ENCODE measurements around the gene MORN2. TPM values are rescaled to one million over a fixed set of nuclear protein-coding genes. Genes with fewer than 3 reads are reported as not detected.
"Not testable (repeated sequence)": the region's sequence is repeated elsewhere in the genome, so short reads cannot be mapped to it uniquely, and the experiment has no call there.

Gene MORN2
- total RNA-seq: 17.9 TPM

- FAIRE-seq (no peak), DNase-seq (ENCODE audit: low spot score in 2 of 2) (peak; percentile 46 to 83)
Observed at GRCh38 chr2:38875576-38876367, at the start of gene MORN2, which contains the start of gene DHX57. Gene MORN2, plus strand, starts transcription at chr2:38875976. Gene DHX57, minus strand, starts transcription at chr2:38875934. Its CDS starts 7,529 bp downstream, at chr2:38868405.

- FAIRE-seq; DNase-seq (ENCODE audit: low spot score in 2 of 2): not testable (repeated sequence)
Observed at GRCh38 chr2:38827539-38828145, 48.1 kb upstream of the MORN2 start.

- no peak for DNase-seq (ENCODE audit: low spot score in 2 of 2)
- FAIRE-seq: no peak
Observed at GRCh38 chr2:38828460-38828859, 47.3 kb upstream of the MORN2 start.

GRCh38 chr2:38829971-38830370 lies 45.8 kb upstream of the MORN2 start:
- no peak for FAIRE-seq
- DNase-seq (ENCODE audit: low spot score in 2 of 2): no peak

- no peak for FAIRE-seq
- DNase-seq (ENCODE audit: low spot score in 2 of 2): no peak
Observed at GRCh38 chr2:38830526-38831159, 45.1 kb upstream of the MORN2 start.

- FAIRE-seq: no peak
- DNase-seq (ENCODE audit: low spot score in 2 of 2): no peak
Observed at GRCh38 chr2:38835015-38835601, 40.7 kb upstream of the MORN2 start.

- no peak for FAIRE-seq
- no peak for DNase-seq (ENCODE audit: low spot score in 2 of 2)
Observed at GRCh38 chr2:38835990-38836389, 39.8 kb upstream of the MORN2 start.

- no peak for FAIRE-seq
- no peak for DNase-seq (ENCODE audit: low spot score in 2 of 2)
Observed at GRCh38 chr2:38836791-38837190, 39.0 kb upstream of the MORN2 start.

GRCh38 chr2:38850045-38850444 lies 25.7 kb upstream of the MORN2 start:
- no peak for FAIRE-seq

GRCh38 chr2:38856165-38856564 lies 19.6 kb upstream of the MORN2 start:
- DNase-seq (ENCODE audit: low spot score in 2 of 2) (no peak), FAIRE-seq (no peak)

More at GRCh38 chr2:38850045-38850444, 25.7 kb upstream of the MORN2 start:
- no peak for DNase-seq (ENCODE audit: low spot score in 2 of 2)

GRCh38 chr2:38862476-38862875 lies 13.3 kb upstream of the MORN2 start:
- DNase-seq (ENCODE audit: low spot score in 2 of 2) (no peak), FAIRE-seq (no peak)

- no peak for FAIRE-seq
Observed at GRCh38 chr2:38863061-38863695, 12.6 kb upstream of the MORN2 start.

GRCh38 chr2:38866773-38867443 lies 8.9 kb upstream of the MORN2 start:
- DNase-seq (ENCODE audit: low spot score in 2 of 2) (no peak), FAIRE-seq (no peak)

More at GRCh38 chr2:38863061-38863695, 12.6 kb upstream of the MORN2 start:
- DNase-seq (ENCODE audit: low spot score in 2 of 2): no peak

- DNase-seq (ENCODE audit: low spot score in 2 of 2): no peak
- FAIRE-seq: no peak
Observed at GRCh38 chr2:38871432-38871831, 4.3 kb upstream of the MORN2 start.

- DNase-seq (ENCODE audit: low spot score in 2 of 2): no peak
- no peak for FAIRE-seq
Observed at GRCh38 chr2:38873763-38874162, 2.0 kb upstream of the MORN2 start.

GRCh38 chr2:38875227-38875575 lies 575 bp upstream of the MORN2 start:
- DNase-seq (ENCODE audit: low spot score in 2 of 2): peak in 1 of 2 donors; percentile 12
- no peak for FAIRE-seq

- no peak for DNase-seq (ENCODE audit: low spot score in 2 of 2)
- FAIRE-seq: no peak
Observed at GRCh38 chr2:38876407-38876806, 631 bp downstream of the MORN2 start.

- FAIRE-seq (no peak), DNase-seq (ENCODE audit: low spot score in 2 of 2) (no peak)
Observed at GRCh38 chr2:38886063-38886462, 10.3 kb downstream of the MORN2 start.

GRCh38 chr2:38887347-38887746 lies 11.6 kb downstream of the MORN2 start:
- FAIRE-seq (no peak), DNase-seq (ENCODE audit: low spot score in 2 of 2) (no peak)

GRCh38 chr2:38887902-38888554 lies 12.3 kb downstream of the MORN2 start:
- FAIRE-seq: no peak

More at GRCh38 chr2:38887902-38888554, 12.3 kb downstream of the MORN2 start:
- no peak for DNase-seq (ENCODE audit: low spot score in 2 of 2)

Measured in frontal cortex (tissue), 4 donors.